Hepatocyte (in vitro differentiated cells): Measurements from ENCODE around the gene SEZ6.

ENCODE experiments used
- EZH2 ChIP-seq: fragments of 200-600 bp; sonication (generic); IDR thresholded peaks from 2 replicates; pipeline ENCODE4 v1.6.1; 2016; ENCODE audit warnings: antibody characterized with exemption, mild to moderate bottlenecking, borderline replicate concordance
- TF ChIP-seq, protein P1 (sequence below): fragments of 200-600 bp; sonication (generic); IDR thresholded peaks from 2 replicates; pipeline ENCODE4 v1.5.1; 2016; ENCODE audit warnings: antibody characterized with exemption, mild to moderate bottlenecking; ENCODE audit not compliant: poor library complexity

DNA sequence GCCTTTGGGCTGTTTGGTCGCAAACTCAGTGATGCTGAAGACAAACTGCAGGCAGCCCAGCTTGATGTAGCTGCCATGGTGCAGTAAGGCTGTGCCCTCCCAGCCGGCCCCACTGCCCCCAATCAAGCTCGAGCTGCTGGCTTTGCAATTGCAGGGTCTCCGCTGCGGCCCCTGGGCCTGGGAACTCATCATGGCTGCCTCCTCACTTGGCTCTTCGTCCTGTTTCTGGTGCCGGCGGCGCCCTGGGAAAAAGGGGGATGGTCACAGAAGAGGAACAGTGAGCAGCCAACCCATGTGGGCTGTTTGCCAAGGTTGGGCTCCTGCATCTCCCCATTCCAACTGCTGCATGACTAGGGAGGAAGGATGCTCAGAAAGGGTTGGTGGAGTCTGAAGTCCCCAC is 99.6 kb downstream of the SEZ6 start:
- TF ChIP-seq, protein P1, sequence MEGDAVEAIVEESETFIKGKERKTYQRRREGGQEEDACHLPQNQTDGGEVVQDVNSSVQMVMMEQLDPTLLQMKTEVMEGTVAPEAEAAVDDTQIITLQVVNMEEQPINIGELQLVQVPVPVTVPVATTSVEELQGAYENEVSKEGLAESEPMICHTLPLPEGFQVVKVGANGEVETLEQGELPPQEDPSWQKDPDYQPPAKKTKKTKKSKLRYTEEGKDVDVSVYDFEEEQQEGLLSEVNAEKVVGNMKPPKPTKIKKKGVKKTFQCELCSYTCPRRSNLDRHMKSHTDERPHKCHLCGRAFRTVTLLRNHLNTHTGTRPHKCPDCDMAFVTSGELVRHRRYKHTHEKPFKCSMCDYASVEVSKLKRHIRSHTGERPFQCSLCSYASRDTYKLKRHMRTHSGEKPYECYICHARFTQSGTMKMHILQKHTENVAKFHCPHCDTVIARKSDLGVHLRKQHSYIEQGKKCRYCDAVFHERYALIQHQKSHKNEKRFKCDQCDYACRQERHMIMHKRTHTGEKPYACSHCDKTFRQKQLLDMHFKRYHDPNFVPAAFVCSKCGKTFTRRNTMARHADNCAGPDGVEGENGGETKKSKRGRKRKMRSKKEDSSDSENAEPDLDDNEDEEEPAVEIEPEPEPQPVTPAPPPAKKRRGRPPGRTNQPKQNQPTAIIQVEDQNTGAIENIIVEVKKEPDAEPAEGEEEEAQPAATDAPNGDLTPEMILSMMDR: no peak
- no peak for TF ChIP-seq EZH2
